Ishikawa (cell line): ENCODE measurements around the gene CUEDC2.

Source experiments
- CEBPB ChIP-seq: IDR thresholded peaks from 2 replicates; pipeline ENCODE4 v1.6.1; 2012
- CREB1 ChIP-seq: IDR thresholded peaks from 2 replicates; pipeline ENCODE4 v1.6.1; 2012; ENCODE audit warnings: low read depth
- EGR1 ChIP-seq: IDR thresholded peaks from 2 replicates; pipeline ENCODE4 v1.6.1; 2012
- EP300 ChIP-seq: IDR thresholded peaks from 2 replicates; pipeline ENCODE4 v1.6.1; 2012; ENCODE audit warnings: borderline replicate concordance
- FOXM1 ChIP-seq: IDR thresholded peaks from 2 replicates; pipeline ENCODE4 v1.6.1; 2012; ENCODE audit warnings: low read depth, borderline replicate concordance
- NFIC ChIP-seq: IDR thresholded peaks from 2 replicates; pipeline ENCODE4 v1.6.1; 2012
- RAD21 ChIP-seq: IDR thresholded peaks from 2 replicates; pipeline ENCODE4 v1.6.1; 2012; ENCODE audit warnings: low read depth
- TAF1 ChIP-seq: IDR thresholded peaks from 2 replicates; pipeline ENCODE4 v1.6.1; 2012; ENCODE audit warnings: low read depth, mild to moderate bottlenecking
- TCF12 ChIP-seq: IDR thresholded peaks from 2 replicates; pipeline ENCODE4 v1.6.1; 2012; ENCODE audit warnings: low read depth
- TEAD4 ChIP-seq: IDR thresholded peaks from 2 replicates; pipeline ENCODE4 v1.6.1; 2012
- YY1 ChIP-seq: IDR thresholded peaks from 2 replicates; pipeline ENCODE4 v1.6.1; 2012; ENCODE audit warnings: low read depth
- ZBTB7A ChIP-seq: IDR thresholded peaks from 2 replicates; pipeline ENCODE4 v1.6.1; 2012; ENCODE audit warnings: low read depth
- TF ChIP-seq, protein P1 (sequence below): IDR thresholded peaks from 2 replicates; pipeline ENCODE4 v1.6.1; 2012
- TF ChIP-seq, protein P2 (sequence below): IDR thresholded peaks from 2 replicates; pipeline ENCODE4 v1.6.1; 2012
- TF ChIP-seq, protein P3 (sequence below): IDR thresholded peaks from 2 replicates; pipeline ENCODE4 v1.6.1; 2012; ENCODE audit warnings: low read depth, mild to moderate bottlenecking

Gene CUEDC2, protein sequence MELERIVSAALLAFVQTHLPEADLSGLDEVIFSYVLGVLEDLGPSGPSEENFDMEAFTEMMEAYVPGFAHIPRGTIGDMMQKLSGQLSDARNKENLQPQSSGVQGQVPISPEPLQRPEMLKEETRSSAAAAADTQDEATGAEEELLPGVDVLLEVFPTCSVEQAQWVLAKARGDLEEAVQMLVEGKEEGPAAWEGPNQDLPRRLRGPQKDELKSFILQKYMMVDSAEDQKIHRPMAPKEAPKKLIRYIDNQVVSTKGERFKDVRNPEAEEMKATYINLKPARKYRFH

DNA sequence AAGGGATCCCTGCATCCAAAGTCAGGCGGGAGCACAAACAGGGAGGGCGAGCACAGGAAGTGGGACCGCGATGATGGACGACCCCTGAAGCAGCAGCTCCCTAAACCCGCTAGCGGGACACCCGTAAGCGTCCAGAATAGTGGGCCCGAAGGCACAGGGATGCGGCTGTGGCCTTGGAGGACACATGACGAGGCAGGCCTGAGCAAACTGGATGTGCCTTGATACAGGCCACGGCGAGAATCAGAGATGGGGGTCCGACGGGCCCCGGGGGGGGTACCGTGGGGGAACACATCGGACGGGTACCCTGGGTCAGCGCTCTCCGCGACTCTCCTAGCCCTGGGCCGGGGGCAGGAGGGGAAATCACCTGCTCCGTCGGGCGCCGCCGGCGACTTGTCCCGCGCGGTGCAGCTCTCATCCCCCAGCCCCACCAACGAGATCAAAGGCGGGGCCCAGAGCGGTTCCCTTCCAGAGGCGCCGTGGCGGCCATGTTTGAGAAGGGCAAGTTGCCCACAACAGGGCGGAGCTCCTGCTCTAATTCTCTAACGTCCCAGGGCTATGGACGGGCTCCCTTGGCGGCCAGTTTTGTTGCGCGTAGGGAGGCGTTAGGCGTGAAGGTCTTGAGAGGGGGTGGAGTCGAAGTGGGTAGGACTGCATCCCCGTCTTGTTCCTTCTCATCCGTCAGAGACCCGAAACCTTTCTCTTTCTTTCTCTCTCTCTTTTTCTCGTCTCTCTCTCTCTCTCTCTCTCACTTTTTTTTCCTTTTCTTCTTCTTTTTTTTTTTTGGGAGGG is at the start of gene CUEDC2:
Gene CUEDC2 (minus strand): TSS at position 413 of the 789 bp plus-strand sequence. CDS start 7,386 bp downstream, outside the sequence.
- TF ChIP-seq NFIC (0 out of 2 replicates have a peak, but pooled peaks have one; percentile 23), TEAD4 (peak; percentile 32; the same call in 1 of the 2 replicates), TCF12 (peak; percentile 65; the same call in 1 of the 2 replicates), EGR1 (peak; percentile 76), CREB1 (peak; percentile 63; the same call in 1 of the 2 replicates), TAF1 (peak; percentile 94), EP300 (no peak), CEBPB (no peak), YY1 (peak; percentile 100), ZBTB7A (peak; percentile 94; the same call in 1 of the 2 replicates), RAD21 (peak; percentile 20; the same call in 1 of the 2 replicates), FOXM1 (no peak)
- TF ChIP-seq, protein P1, sequence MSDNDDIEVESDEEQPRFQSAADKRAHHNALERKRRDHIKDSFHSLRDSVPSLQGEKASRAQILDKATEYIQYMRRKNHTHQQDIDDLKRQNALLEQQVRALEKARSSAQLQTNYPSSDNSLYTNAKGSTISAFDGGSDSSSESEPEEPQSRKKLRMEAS = peak; percentile 82
- TF ChIP-seq, protein P2, sequence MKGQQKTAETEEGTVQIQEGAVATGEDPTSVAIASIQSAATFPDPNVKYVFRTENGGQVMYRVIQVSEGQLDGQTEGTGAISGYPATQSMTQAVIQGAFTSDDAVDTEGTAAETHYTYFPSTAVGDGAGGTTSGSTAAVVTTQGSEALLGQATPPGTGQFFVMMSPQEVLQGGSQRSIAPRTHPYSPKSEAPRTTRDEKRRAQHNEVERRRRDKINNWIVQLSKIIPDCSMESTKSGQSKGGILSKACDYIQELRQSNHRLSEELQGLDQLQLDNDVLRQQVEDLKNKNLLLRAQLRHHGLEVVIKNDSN = peak; percentile 39; the same call in 1 of the 2 replicates
- TF ChIP-seq, protein P3, sequence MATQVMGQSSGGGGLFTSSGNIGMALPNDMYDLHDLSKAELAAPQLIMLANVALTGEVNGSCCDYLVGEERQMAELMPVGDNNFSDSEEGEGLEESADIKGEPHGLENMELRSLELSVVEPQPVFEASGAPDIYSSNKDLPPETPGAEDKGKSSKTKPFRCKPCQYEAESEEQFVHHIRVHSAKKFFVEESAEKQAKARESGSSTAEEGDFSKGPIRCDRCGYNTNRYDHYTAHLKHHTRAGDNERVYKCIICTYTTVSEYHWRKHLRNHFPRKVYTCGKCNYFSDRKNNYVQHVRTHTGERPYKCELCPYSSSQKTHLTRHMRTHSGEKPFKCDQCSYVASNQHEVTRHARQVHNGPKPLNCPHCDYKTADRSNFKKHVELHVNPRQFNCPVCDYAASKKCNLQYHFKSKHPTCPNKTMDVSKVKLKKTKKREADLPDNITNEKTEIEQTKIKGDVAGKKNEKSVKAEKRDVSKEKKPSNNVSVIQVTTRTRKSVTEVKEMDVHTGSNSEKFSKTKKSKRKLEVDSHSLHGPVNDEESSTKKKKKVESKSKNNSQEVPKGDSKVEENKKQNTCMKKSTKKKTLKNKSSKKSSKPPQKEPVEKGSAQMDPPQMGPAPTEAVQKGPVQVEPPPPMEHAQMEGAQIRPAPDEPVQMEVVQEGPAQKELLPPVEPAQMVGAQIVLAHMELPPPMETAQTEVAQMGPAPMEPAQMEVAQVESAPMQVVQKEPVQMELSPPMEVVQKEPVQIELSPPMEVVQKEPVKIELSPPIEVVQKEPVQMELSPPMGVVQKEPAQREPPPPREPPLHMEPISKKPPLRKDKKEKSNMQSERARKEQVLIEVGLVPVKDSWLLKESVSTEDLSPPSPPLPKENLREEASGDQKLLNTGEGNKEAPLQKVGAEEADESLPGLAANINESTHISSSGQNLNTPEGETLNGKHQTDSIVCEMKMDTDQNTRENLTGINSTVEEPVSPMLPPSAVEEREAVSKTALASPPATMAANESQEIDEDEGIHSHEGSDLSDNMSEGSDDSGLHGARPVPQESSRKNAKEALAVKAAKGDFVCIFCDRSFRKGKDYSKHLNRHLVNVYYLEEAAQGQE = no peak

DNA sequence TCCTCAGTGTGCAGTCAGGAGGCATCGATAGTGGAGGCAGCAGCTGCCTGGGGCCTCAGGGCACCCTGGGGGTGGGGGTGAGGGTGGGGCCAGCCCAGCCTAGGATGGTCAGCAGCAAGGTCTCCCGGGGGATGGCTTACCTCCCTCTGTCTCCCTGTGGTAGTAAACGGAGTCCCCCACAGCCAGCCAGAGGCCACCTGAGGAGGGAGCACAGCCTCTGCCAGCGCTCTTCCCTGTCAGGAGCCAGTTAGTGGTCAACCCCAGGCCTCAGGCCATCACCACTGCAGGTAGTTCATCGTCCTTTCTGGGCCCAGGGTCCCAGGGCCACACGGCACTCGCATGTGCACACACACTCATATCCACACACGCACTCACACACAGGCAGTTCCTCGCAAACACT is 48.0 kb upstream of the CUEDC2 start:
- no peak for TF ChIP-seq TCF12
- TF ChIP-seq, protein P2 = no peak
- no peak for TF ChIP-seq RAD21
- no peak for TF ChIP-seq CREB1
- TF ChIP-seq TEAD4 = no peak
- TF ChIP-seq EGR1 = no peak
- TF ChIP-seq, protein P3 = no peak
- no peak for TF ChIP-seq YY1
- TF ChIP-seq ZBTB7A = no peak
- no peak for TF ChIP-seq TAF1
- TF ChIP-seq CEBPB = no peak
- TF ChIP-seq NFIC = no peak
- TF ChIP-seq EP300 = no peak
- no peak for TF ChIP-seq FOXM1
- TF ChIP-seq, protein P1 = no peak

DNA sequence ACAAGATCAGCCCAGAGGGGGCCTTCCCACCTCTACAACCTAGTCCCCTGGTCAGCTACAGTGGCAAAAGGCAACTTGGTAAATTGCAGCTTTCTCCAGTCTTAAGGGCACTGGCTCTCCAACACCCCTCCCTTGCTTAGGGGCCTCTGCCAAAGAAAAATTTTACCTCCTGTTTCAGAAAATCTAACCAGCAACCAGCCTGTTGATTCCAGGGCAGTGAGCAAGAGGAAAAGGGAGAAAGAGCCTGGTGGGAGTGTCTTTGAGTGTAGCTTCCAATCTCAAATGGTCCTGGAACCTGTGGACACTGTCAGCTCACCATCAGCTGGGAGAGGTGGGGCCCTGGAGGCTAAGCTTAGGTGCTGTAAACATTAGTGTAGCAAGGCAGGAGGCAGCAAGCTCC is 47.3 kb upstream of the CUEDC2 start:
- TF ChIP-seq CEBPB (no peak), CREB1 (no peak), FOXM1 (no peak), NFIC (no peak), EP300 (no peak), ZBTB7A (no peak), YY1 (no peak), TEAD4 (no peak), TAF1 (no peak), TCF12 (no peak)
- TF ChIP-seq, protein P3 = no peak
- TF ChIP-seq, protein P2 = no peak
